HepG2 (cell line): ENCODE data around the gene CPT1C. TPM values are rescaled to one million over a fixed set of nuclear protein-coding genes. Genes with fewer than 3 reads are reported as not detected.

Experiments
- ARID4A ChIP-seq: sonication (generic); formaldehyde crosslinking; IDR thresholded peaks from 2 replicates; pipeline ENCODE4 v1.5.0; 2020; ENCODE audit warnings: mild to moderate bottlenecking, missing genetic modification reagents, borderline replicate concordance
- ATF7 ChIP-seq, 2 experiments: fragments of 450-650 bp in 1 of 2; sonication (generic) in 1 of 2; formaldehyde crosslinking in 1 of 2; IDR thresholded peaks; 2 replicates each; pipeline versions ENCODE4 v1.4.0 to v1.6.1; 2016 to 2020; ENCODE audit warnings: antibody characterized with exemption in 1 of 2, mild to moderate bottlenecking in 1 of 2, missing genetic modification reagents in 1 of 2
- HOXA3 ChIP-seq: sonication (generic); formaldehyde crosslinking; IDR thresholded peaks from 2 replicates; pipeline ENCODE4 v1.5.0; 2020; ENCODE audit warnings: missing genetic modification reagents
- NFIB ChIP-seq: sonication (generic); formaldehyde crosslinking; IDR thresholded peaks from 2 replicates; pipeline ENCODE4 v1.9.0; 2021; ENCODE audit warnings: missing genetic modification reagents, mild to moderate bottlenecking, borderline replicate concordance
- NR2F1 ChIP-seq, 2 experiments: fragments of 450-650 bp in 1 of 2; formaldehyde crosslinking in 1 of 2; IDR thresholded peaks; 2 replicates each; pipeline versions ENCODE4 v1.5.0 to v1.6.1; 2016 to 2020; ENCODE audit warnings: mild to moderate bottlenecking in 1 of 2, missing compliant biosample characterization in 1 of 2, missing genetic modification reagents in 1 of 2, moderate library complexity in 1 of 2
- PHF21A ChIP-seq: sonication (generic); formaldehyde crosslinking; IDR thresholded peaks from 2 replicates; pipeline ENCODE4 v1.5.0; 2020; ENCODE audit warnings: mild to moderate bottlenecking, missing genetic modification reagents
- RBM39 ChIP-seq: fragments of 200-400 bp; formaldehyde crosslinking; IDR thresholded peaks from one replicate; pipeline ENCODE4 v1.6.1; 2018; ENCODE audit warnings: antibody characterized with exemption, mild to moderate bottlenecking, low read depth, low read length; ENCODE audit not compliant: poor library complexity, severe bottlenecking
- RFX5 ChIP-seq: IDR thresholded peaks from 2 replicates; pipeline ENCODE4 v1.6.1; 2011; ENCODE audit warnings: low read depth, low read length, improper control_type of control experiment
- SRSF4 ChIP-seq: fragments of 200-400 bp; formaldehyde crosslinking; IDR thresholded peaks from one replicate; pipeline ENCODE4 v1.6.1; 2018; ENCODE audit warnings: mild to moderate bottlenecking, low read depth, low read length, moderate library complexity; ENCODE audit not compliant: poor library complexity, severe bottlenecking
- TEAD3 ChIP-seq: optimal IDR thresholded peaks from 2 replicates; pipeline ENCODE3; 2016; ENCODE audit warnings: borderline replicate concordance
- U2AF1 ChIP-seq: fragments of 200-400 bp; formaldehyde crosslinking; optimal IDR thresholded peaks from 2 replicates; pipeline ENCODE3; 2017; ENCODE audit warnings: mild to moderate bottlenecking, low read depth, low read length
- ZFP62 ChIP-seq: sonication (generic); formaldehyde crosslinking; IDR thresholded peaks from 2 replicates; pipeline ENCODE4 v1.4.0; 2020; ENCODE audit warnings: missing genetic modification reagents
- ZKSCAN1 ChIP-seq: fragments of 150-350 bp; IDR thresholded peaks from 2 replicates; pipeline ENCODE4 v1.6.1; 2014; ENCODE audit warnings: low read length
- ZMYM4 ChIP-seq: sonication (generic); formaldehyde crosslinking; IDR thresholded peaks from 2 replicates; pipeline ENCODE4 v1.8.1; 2023; ENCODE audit warnings: mild to moderate bottlenecking, missing genetic modification reagents
- ZNF343 ChIP-seq: sonication (generic); formaldehyde crosslinking; IDR thresholded peaks from 2 replicates; pipeline ENCODE4 v1.4.0; 2020; ENCODE audit warnings: mild to moderate bottlenecking, missing genetic modification reagents
- ZNF451 ChIP-seq: sonication (generic); formaldehyde crosslinking; IDR thresholded peaks from 2 replicates; pipeline ENCODE4 v1.5.0; 2020; ENCODE audit warnings: mild to moderate bottlenecking, missing genetic modification reagents
- ZNF598 ChIP-seq: sonication (generic); formaldehyde crosslinking; IDR thresholded peaks from 2 replicates; pipeline ENCODE4 v1.5.1; 2020; ENCODE audit warnings: mild to moderate bottlenecking, missing genetic modification reagents, borderline replicate concordance
- ZNF674 ChIP-seq: sonication (generic); formaldehyde crosslinking; IDR thresholded peaks from 2 replicates; pipeline ENCODE4 v1.5.0; 2020; ENCODE audit warnings: low read depth, mild to moderate bottlenecking, missing genetic modification reagents
- ZNF777 ChIP-seq: sonication (generic); formaldehyde crosslinking; IDR thresholded peaks from 2 replicates; pipeline ENCODE4 v1.4.0; 2020; ENCODE audit warnings: missing genetic modification reagents
- ZNF780A ChIP-seq: sonication (generic); formaldehyde crosslinking; IDR thresholded peaks from 2 replicates; pipeline ENCODE4 v1.8.0; 2022; ENCODE audit warnings: mild to moderate bottlenecking, missing genetic modification reagents, moderate library complexity
- ZNF800 ChIP-seq: sonication (generic); formaldehyde crosslinking; IDR thresholded peaks from 2 replicates; pipeline ENCODE4 v1.4.0; 2020; ENCODE audit warnings: missing genetic modification reagents
- ZSCAN29 ChIP-seq: sonication (generic); formaldehyde crosslinking; conservative IDR thresholded peaks from 2 replicates; pipeline ENCODE4 v1.4.0; 2020; ENCODE audit warnings: mild to moderate bottlenecking, missing genetic modification reagents
- polyA plus RNA-seq, 8 experiments: library from polyadenylated mRNA; depleted of rRNA in 3 of 8; stranded (reverse) in 7 of 8; unstranded in 1 of 8; fragments of >200 nt; fragmentation: Illumina TruSeq in 4 of 8; extraction: Trizol in 4 of 8; gene quantifications; 2 replicates each; pipeline versions ENCODE4 v1.2.1 to v1.2.3, GENCODE V29; 2011 to 2016; ENCODE audit warnings: low read depth in 4 of 8, missing spikeins in 1 of 8, mixed read lengths in 1 of 8; ENCODE audit not compliant: insufficient read depth in 1 of 8
- total RNA-seq, 5 experiments: library from RNA; depleted of rRNA; stranded (reverse); fragments of >200 nt; fragmentation: Illumina TruSeq; extraction: Trizol; gene quantifications; 2 replicates each; pipeline ENCODE4 v1.2.3, GENCODE V29; 2016; ENCODE audit warnings: low read depth in 1 of 5

CPT1C gene
- total and polyA plus RNA-seq, 2 of the 13 experiments (the other 11 are each of a cell fraction or from before 2014, with no cell fraction given) = 0.18 TPM; not detected in 1

- peak; percentile 80; the same call in 1 of the 2 replicates for TF ChIP-seq ARID4A (CRISPR knock-in tag)
- TF ChIP-seq NR2F1 (CRISPR knock-in tag; IDR thresholded peaks at IDR 0.05) = peak in 1 of 2 experiments; percentile 50; a peak in 1 of 4 replicates
- TF ChIP-seq TEAD3 (CRISPR knock-in tag) = peak; percentile 73
- TF ChIP-seq ZNF343 (CRISPR knock-in tag) = 0 out of 2 replicates have a peak, but pooled peaks have one; percentile 46
- TF ChIP-seq ATF7 (IDR thresholded peaks at IDR 0.05) = peak; percentile 88
- peak; percentile 30; the same call in 1 of the 2 replicates for TF ChIP-seq ATF7 (CRISPR knock-in tag; IDR thresholded peaks at IDR 0.05)
- peak; percentile 24; the same call in 1 of the 2 replicates for TF ChIP-seq ZNF674
- peak; percentile 47 for TF ChIP-seq RBM39
- no peak for TF ChIP-seq SRSF4
- peak; percentile 68 for TF ChIP-seq RFX5
- no peak for TF ChIP-seq ZSCAN29 (CRISPR knock-in tag)
- TF ChIP-seq ZNF451 (CRISPR knock-in tag) = no peak
- TF ChIP-seq ZNF598 (CRISPR knock-in tag) = 0 out of 2 replicates have a peak, but pooled peaks have one; percentile 38
- TF ChIP-seq PHF21A (CRISPR knock-in tag) = no peak
- TF ChIP-seq NFIB (CRISPR knock-in tag) = no peak
- peak; percentile 75; the same call in 1 of the 2 replicates for TF ChIP-seq ZFP62 (CRISPR knock-in tag)
- no peak for TF ChIP-seq ZNF800 (CRISPR knock-in tag)
- no peak; the same call in none of the 2 replicates for TF ChIP-seq ZMYM4 (CRISPR knock-in tag)
- 0 out of 2 replicates have a peak, but pooled peaks have one; percentile 23 for TF ChIP-seq ZNF777
- no peak for TF ChIP-seq ZNF780A
- TF ChIP-seq HOXA3 = peak; percentile 93
- 0 out of 2 replicates have a peak, but pooled peaks have one; percentile 30 for TF ChIP-seq ZKSCAN1
- TF ChIP-seq U2AF1 = no peak
Observed at GRCh38 chr19:49641688-49642491, 49.0 kb upstream of the CPT1C start, which contains the start of gene SCAF1 (continued).
